OCI-LY7 (cell line): ENCODE measurements around the gene ICE2. TPM values are rescaled to one million over a fixed set of nuclear protein-coding genes. Genes with fewer than 3 reads are reported as not detected.

Experiments used
- BruUV-seq: library from RNA; stranded (reverse); fragments of 400-500 nt; replicated peaks from 2 replicates; lab custom pipeline; 2021; lab: Mats Ljungman, UMichigan
- CTCF ChIA-PET: fragments of 300-600 bp; sonication (Branson Sonifier 250); formaldehyde crosslinking; loops from one replicate; lab custom pipeline; 2022; ENCODE audit warnings: antibody characterized with exemption; ENCODE audit not compliant: unreplicated experiment; lab: Charles Lee
- POLR2A ChIA-PET: fragments of 300-600 bp; sonication (Branson Sonifier 250); formaldehyde crosslinking; loops from one replicate; lab custom pipeline; 2022; ENCODE audit warnings: antibody characterized with exemption; lab: Charles Lee
- DNase-seq: peaks from one replicate; pipeline ENCODE4 v3.0.0-alpha.2; 2015; ENCODE audit warnings: low spot score
- H2AFZ ChIP-seq: fragments of 200-600 bp; sonication (generic), shearing (Covaris generic); 2 replicates; pipeline ENCODE4 v1.6.1; 2014; ENCODE audit warnings: mild to moderate bottlenecking, antibody characterized with exemption, low read length, moderate library complexity
- H3K27ac ChIP-seq: fragments of 200-600 bp; sonication (generic); 2 replicates; pipeline ENCODE4 v1.5.1; 2014; ENCODE audit warnings: mixed run types, low read depth, mild to moderate bottlenecking, moderate library complexity, low read length, inconsistent platforms; ENCODE audit not compliant: poor library complexity, severe bottlenecking
- H3K36me3 ChIP-seq: fragments of 200-600 bp; sonication (generic); 2 replicates; pipeline ENCODE4 v1.6.1; 2014; ENCODE audit warnings: mild to moderate bottlenecking, antibody characterized with exemption, low read length, moderate library complexity, mixed read lengths; ENCODE audit not compliant: insufficient read depth
- H3K4me1 ChIP-seq: fragments of 200-600 bp; sonication (generic); 2 replicates; pipeline ENCODE4 v1.5.1; 2014; ENCODE audit warnings: mild to moderate bottlenecking, low read length; ENCODE audit not compliant: insufficient read depth, poor library complexity, severe bottlenecking
- H3K4me2 ChIP-seq: fragments of 200-600 bp; sonication (generic); 2 replicates; pipeline ENCODE4 v1.6.1; 2014; ENCODE audit warnings: mild to moderate bottlenecking, low read length
- H3K4me3 ChIP-seq: fragments of 200-600 bp; sonication (generic); 2 replicates; pipeline ENCODE4 v1.5.1; 2014; ENCODE audit warnings: mild to moderate bottlenecking, low read depth, low read length; ENCODE audit not compliant: poor library complexity, severe bottlenecking
- H3K79me2 ChIP-seq: fragments of 200-600 bp; sonication (generic); 2 replicates; pipeline ENCODE4 v1.6.1; 2016; ENCODE audit warnings: low read depth, mild to moderate bottlenecking, low read length, moderate library complexity, mixed read lengths; ENCODE audit not compliant: insufficient read depth
- H3K9me2 ChIP-seq: fragments of 200-600 bp; sonication (generic); 2 replicates; pipeline ENCODE4 v1.6.1; 2016; ENCODE audit warnings: mild to moderate bottlenecking, low read length, mixed read lengths; ENCODE audit not compliant: insufficient read depth
- H3K9me3 ChIP-seq: fragments of 200-600 bp; sonication (generic); 2 replicates; pipeline ENCODE4 v1.6.1; 2014; ENCODE audit warnings: mild to moderate bottlenecking, mixed run types, low read length, mixed read lengths
- H4K20me1 ChIP-seq: fragments of 200-600 bp; sonication (generic); 2 replicates; pipeline ENCODE4 v1.6.1; 2014; ENCODE audit warnings: mild to moderate bottlenecking, antibody characterized with exemption, low read length, moderate library complexity, mixed read lengths; ENCODE audit not compliant: insufficient read depth
- CTCF ChIP-seq: fragments of 200-600 bp; sonication (generic); conservative IDR thresholded peaks from 2 replicates; pipeline ENCODE4 v1.5.1; 2014; ENCODE audit warnings: mild to moderate bottlenecking, antibody characterized with exemption, low read length, moderate library complexity, mixed read lengths
- EZH2phosphoT487 ChIP-seq: fragments of 200-600 bp; sonication (generic); IDR thresholded peaks from 2 replicates; pipeline ENCODE4 v1.6.1; 2018; ENCODE audit warnings: low read depth, borderline replicate concordance, mild to moderate bottlenecking, mixed run types, antibody characterized with exemption, low read length, moderate library complexity, mixed read lengths
- intact Hi-C: fragments of 100-400 bp; cut with micrococcal nuclease; formaldehyde crosslinking; loops from one replicate; pipeline ENCODE4 v1.10.0; 2022; ENCODE audit not compliant: unreplicated experiment
- total RNA-seq, 2 experiments: library from RNA; depleted of rRNA in 1 of 2; stranded (reverse); fragments of >200 nt in 1 of 2; shearing (Covaris generic) in 1 of 2; gene quantifications; 2 replicates each; pipeline ENCODE4 v1.2.3, GENCODE V29; 2014 to 2022

Gene ICE2
- total RNA-seq, 2 experiments from 2014 or later, result 37.1 to 78.1 TPM

GRCh38 chr15:60477916-60478565 is 901 bp downstream of the ICE2 start:
- H3K9me3 ChIP-seq, result no peaks in the 10 kb centered on the region
- H3K79me2 ChIP-seq, result peaks cover 42% of the 10 kb centered on the region
- BruUV-seq, result TSS peak; percentile 49
- ChIA-PET POLR2A (interaction anchor here (0.6 to 1.7 kb wide), 5 partner anchors 9 to 32 kb away, joined by 3 to 5 read pairs (median 4); no protein-coding TSS in a partner anchor), CTCF (no interaction called here)
- H3K4me2 ChIP-seq, result peak overlapping the region; percentile 91
- intact Hi-C loops, result no loop called here
- peak overlapping the region; percentile 95; the same call in 1 of the 2 replicates for H2AFZ ChIP-seq
- no peaks in the 10 kb centered on the region for H3K9me2 ChIP-seq
- H3K27ac ChIP-seq, result peak overlapping the region; percentile 51
- peaks cover 29% of the 10 kb centered on the region for H3K4me1 ChIP-seq
- peaks cover 12% of the 10 kb centered on the region; the same call in 1 of the 2 replicates for H4K20me1 ChIP-seq
- DNase-seq, result peak; percentile 21
- H3K36me3 ChIP-seq, result peaks cover 41% of the 10 kb centered on the region
- peak overlapping the region; percentile 77 for H3K4me3 ChIP-seq
- TF ChIP-seq EZH2phosphoT487 (no peak), CTCF (no peak)

- BruUV-seq, result no TSS peak
- H3K27ac ChIP-seq, result no peak overlapping the region
- H3K36me3 ChIP-seq, result peaks cover 50% of the 10 kb centered on the region
- ChIA-PET CTCF (no interaction called here), POLR2A (interaction anchor here (0.8 to 1.7 kb wide), 4 partner anchors 8 to 47 kb away, joined by 3 to 5 read pairs (median 4); no protein-coding TSS in a partner anchor)
- H3K9me3 ChIP-seq, result no peaks in the 10 kb centered on the region
- no peak for TF ChIP-seq EZH2phosphoT487
- TF ChIP-seq CTCF, result no peak
- intact Hi-C loops, result no loop called here
- H3K9me2 ChIP-seq, result no peaks in the 10 kb centered on the region
- H3K4me2 ChIP-seq, result peak overlapping the region; percentile 91
- peaks cover 48% of the 10 kb centered on the region for H3K79me2 ChIP-seq
- DNase-seq, result no peak
- H2AFZ ChIP-seq, result no peak overlapping the region
- H3K4me3 ChIP-seq, result peak overlapping the region; percentile 77
- peaks cover 12% of the 10 kb centered on the region; the same call in 1 of the 2 replicates for H4K20me1 ChIP-seq
- H3K4me1 ChIP-seq, result peaks cover 29% of the 10 kb centered on the region
Measured at GRCh38 chr15:60477164-60477563, 1.8 kb downstream of the ICE2 start.

- intact Hi-C loops, result no loop called here
- TF ChIP-seq CTCF (no peak), EZH2phosphoT487 (no peak)
- H3K9me3 ChIP-seq, result no peaks in the 10 kb centered on the region
- peaks cover 12% of the 10 kb centered on the region; the same call in 1 of the 2 replicates for H4K20me1 ChIP-seq
- BruUV-seq, result no TSS peak
- peak overlapping the region; percentile 91 for H3K4me2 ChIP-seq
- CTCF ChIA-PET, result no interaction called here
- no peak overlapping the region for H3K27ac ChIP-seq
- peaks cover 53% of the 10 kb centered on the region for H3K79me2 ChIP-seq
- H3K36me3 ChIP-seq, result peaks cover 53% of the 10 kb centered on the region
- peak overlapping the region; percentile 77 for H3K4me3 ChIP-seq
- POLR2A ChIA-PET, result interaction anchor here (0.5 to 1.7 kb wide), 4 partner anchors 22 to 51 kb away, joined by 3 to 5 read pairs (median 3); no protein-coding TSS in a partner anchor
- H2AFZ ChIP-seq, result no peak overlapping the region
- no peaks in the 10 kb centered on the region for H3K9me2 ChIP-seq
- DNase-seq, result no peak
- peaks cover 29% of the 10 kb centered on the region for H3K4me1 ChIP-seq
Measured at GRCh38 chr15:60476713-60477112, 2.2 kb downstream of the ICE2 start.
